PFSK-1 (cell line): Measurements from ENCODE around the gene DGUOK.

Experiments used
- POLR2AphosphoS5 ChIP-seq: IDR thresholded peaks from 2 replicates; pipeline ENCODE4 v1.6.1; 2012; ENCODE audit warnings: low read depth, mild to moderate bottlenecking, control low read depth, low read length, moderate library complexity
- SIN3A ChIP-seq: IDR thresholded peaks from 2 replicates; pipeline ENCODE4 v1.6.1; 2012; ENCODE audit warnings: mild to moderate bottlenecking, low read length, moderate library complexity, borderline replicate concordance; ENCODE audit not compliant: insufficient read depth

DNA sequence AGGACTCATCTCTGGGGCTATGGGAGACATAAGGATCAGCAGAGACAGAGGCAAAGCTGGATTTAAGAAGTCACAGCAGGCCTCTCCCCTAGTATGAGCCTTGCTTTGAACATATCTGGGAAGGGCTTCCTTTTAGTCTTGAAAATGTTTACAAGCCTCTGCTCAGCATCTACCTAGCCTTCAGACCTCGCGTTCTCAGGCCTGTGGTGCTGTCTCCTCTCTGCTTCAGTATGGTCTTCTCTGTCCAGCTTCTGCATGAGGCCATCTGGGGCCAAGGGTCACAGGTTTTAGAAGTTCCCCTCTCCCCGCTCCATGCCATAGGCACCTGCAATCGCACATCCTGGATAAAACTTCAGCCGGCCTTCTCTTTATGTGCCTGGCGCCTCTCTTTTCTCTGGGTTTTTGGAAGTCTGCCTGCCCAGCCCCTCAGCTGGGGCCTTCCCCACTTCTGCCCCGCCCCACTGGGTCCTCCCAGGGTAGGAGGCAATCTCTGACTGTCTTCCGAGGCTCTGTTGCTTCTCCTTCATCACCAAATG, 26.8 kb upstream of the DGUOK start:
- no peak for TF ChIP-seq POLR2AphosphoS5
- no peak for TF ChIP-seq SIN3A
